ENCODE measurements around the gene C3orf22. TPM values are rescaled to one million over a fixed set of nuclear protein-coding genes. Genes with fewer than 3 reads are reported as not detected.

The C3orf22 gene
- total RNA-seq, 1 experiment from 2014 or later, result not detected

DNA sequence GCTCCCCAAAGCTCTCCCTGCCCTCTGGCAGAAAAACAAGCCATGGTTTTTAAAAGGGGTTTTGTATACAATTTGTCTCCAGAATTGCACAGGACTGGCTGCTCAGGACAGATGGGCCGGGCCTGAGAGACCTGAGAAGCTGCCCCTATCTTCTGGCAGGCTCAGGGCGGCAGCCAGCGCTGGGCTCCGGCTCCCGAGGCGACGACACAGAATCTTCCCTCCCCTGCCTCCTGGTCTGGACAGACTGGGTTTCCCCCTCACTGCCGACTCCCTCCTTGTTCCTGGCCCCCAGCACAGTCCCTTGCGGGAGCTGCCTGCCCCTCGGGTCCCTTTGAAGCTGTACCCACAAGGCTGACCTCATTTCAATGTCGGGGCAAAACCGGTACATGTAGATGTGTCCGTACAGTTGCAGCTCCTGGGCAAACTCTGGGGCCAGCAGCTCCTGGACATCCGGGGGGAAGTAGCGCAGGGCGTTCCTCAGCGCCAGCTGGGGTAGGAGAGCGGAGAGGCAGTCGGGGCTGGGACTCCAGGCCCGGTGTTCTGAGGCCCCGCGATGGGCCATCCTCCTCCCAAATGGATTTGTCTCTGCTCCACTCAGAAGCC lies 48.3 kb downstream of the C3orf22 start:
- DNase-seq (ENCODE audit: low read depth, low spot score), result no peak
- in situ Hi-C loops (cut with HindIII; ENCODE audit: low pct_unique_long_range_greater_than_20kb, low sequenced_read_pairs), result no loop called here

DNA sequence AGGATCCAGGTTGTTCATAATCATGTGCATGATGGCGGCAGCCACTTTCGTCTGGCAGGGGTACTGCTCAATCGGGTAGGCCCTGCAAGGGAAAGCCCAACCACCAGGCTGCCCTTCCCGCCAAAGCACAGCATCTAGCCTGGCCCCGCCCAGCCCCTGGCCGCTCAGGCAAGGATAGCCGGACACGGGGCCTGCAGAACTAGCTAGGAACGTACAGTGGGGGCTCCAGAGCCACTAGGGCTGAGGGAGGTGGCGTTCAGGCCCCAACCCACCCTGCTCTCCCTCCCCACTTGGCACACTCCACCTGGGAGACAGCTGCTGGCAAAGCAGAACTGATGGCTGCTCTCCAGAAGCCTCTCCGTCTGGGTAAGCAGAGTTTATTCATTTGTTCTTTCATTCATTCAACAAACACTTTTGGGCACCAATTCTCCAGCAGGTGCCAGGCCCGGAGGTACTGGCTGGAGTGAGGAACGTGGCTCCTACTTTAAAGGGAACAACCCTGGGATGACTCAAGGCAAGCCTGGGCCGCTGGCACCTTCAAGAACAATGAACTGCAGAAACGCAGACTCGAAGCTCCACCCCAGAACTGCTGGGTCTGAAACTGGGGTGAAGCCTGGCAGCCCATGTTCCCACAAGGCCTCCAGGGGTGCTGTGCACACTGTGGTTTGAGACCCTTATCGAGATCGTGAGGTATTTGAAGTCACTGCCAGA lies 49.0 kb downstream of the C3orf22 start:
- DNase-seq (ENCODE audit: low read depth, low spot score), result no peak
- in situ Hi-C loops (cut with HindIII; ENCODE audit: low pct_unique_long_range_greater_than_20kb, low sequenced_read_pairs), result no loop called here

GRCh38 chr3:126508564-126508964 lies 50.2 kb downstream of the C3orf22 start:
- in situ Hi-C loops (cut with HindIII; ENCODE audit: low pct_unique_long_range_greater_than_20kb, low sequenced_read_pairs), result no loop called here

GRCh38 chr3:126507886-126508285 lies 50.8 kb downstream of the C3orf22 start:
- in situ Hi-C loops (cut with HindIII; ENCODE audit: low pct_unique_long_range_greater_than_20kb, low sequenced_read_pairs), result no loop called here
- DNase-seq (ENCODE audit: low read depth, low spot score), result no peak

More at GRCh38 chr3:126508564-126508964, 50.2 kb downstream of the C3orf22 start:
- no peak for DNase-seq (ENCODE audit: low read depth, low spot score)

DNA sequence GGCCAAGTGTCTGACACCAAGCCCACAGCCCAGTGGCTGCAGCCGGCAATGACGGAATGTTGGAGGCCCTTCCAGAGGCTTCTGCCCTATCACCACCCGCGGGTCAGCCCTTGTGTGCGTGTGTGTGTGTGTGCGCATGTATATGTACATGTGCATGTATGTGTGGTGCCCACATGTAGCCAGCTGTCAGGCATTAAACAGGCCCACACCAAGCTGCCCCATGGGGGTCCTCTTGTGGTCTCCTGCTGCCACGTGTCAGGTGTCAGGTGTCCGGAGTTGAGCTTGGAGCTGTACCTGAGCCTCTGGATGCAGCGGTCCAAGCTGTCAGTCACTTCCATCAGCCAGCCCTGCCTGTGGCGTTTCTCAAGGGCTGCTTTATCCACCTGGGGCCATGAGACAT lies 55.0 kb downstream of the C3orf22 start:
- in situ Hi-C loops (cut with HindIII; ENCODE audit: low pct_unique_long_range_greater_than_20kb, low sequenced_read_pairs), result no loop called here
- DNase-seq (ENCODE audit: low read depth, low spot score), result no peak

DNA sequence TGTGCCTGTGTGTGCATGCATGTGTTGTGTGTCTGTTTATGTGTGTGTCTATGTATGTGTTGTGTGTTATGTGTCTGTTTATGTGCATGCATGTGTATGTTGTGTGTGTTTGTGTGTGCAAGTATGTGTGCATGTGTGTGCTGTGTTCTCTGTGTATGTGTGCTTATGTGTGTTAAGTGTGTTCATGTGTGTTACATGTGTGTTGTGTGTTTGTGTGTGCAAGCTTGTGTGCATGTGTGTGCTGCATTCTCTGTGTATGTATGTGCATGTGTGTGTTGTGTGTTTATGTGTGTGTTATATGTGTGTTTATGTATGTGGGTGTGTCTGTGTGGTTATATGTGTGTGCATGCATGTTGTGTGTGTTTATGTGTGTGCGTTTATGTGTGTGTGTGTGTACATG lies 56.1 kb downstream of the C3orf22 start:
- no peak for DNase-seq (ENCODE audit: low read depth, low spot score)
- in situ Hi-C loops (cut with HindIII; ENCODE audit: low pct_unique_long_range_greater_than_20kb, low sequenced_read_pairs), result no loop called here

DNA sequence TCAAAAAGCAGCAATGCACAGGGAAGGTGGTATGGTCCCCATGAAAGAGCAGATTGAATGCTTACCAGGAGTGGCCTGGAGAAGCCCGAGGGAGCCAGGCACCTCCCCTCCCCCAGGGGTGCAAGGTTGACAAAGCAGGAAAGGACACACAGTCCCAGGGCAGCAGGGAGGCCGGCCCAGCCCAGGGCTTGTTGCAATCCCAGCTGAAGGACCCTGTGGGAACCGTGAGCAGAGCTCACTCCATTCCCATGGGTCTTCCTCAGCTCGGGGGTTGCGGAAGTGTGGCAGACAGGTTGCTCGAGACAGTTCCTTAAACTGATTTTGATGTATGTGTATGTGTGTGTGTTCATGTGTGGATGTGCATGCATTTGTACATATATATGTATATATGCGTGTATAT lies 57.0 kb downstream of the C3orf22 start:
- in situ Hi-C loops (cut with HindIII; ENCODE audit: low pct_unique_long_range_greater_than_20kb, low sequenced_read_pairs), result no loop called here
- no peak for DNase-seq (ENCODE audit: low read depth, low spot score)

GRCh38 chr3:126501054-126501453 lies 57.7 kb downstream of the C3orf22 start:
- DNase-seq (ENCODE audit: low read depth, low spot score), result no peak
- in situ Hi-C loops (cut with HindIII; ENCODE audit: low pct_unique_long_range_greater_than_20kb, low sequenced_read_pairs), result no loop called here

DNA sequence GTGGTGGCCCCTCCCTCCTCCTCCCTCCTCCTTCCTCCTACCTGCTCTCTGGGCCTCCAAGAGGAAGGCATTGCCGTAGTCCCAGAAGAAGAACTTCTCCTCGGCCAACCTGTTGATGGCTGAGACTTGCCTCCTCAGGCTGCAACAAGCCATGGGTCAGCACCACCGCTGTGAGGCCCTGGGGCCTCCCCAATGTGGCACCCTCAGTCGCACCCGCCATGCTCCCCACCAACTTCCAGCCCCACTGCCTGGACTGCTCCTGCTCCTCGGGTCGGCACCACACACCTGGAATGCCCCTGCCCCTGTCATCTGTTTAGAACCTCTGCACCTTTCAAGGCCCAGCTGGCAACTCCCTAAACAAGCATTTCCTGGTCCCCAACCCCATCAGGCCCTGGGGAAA lies 58.7 kb downstream of the C3orf22 start:
- DNase-seq (ENCODE audit: low read depth, low spot score), result no peak
- in situ Hi-C loops (cut with HindIII; ENCODE audit: low pct_unique_long_range_greater_than_20kb, low sequenced_read_pairs), result no loop called here

Small RNA genes within 50 kb of the gene (small RNA-seq; reads per million reads assigned to genes)
- 0.02 to 0.19 reads per million in 2 experiments for gene RNA5SP138

Other genes starting within 250 kb of the C3orf22 start
- 20.4 and 23.5 TPM in 2 replicates for gene KLF15, start 201.5 kb downstream of the C3orf22 start, total RNA-seq (2014; rRNA removed; shearing (Covaris generic))
- not detected in 2 replicates for gene CFAP100, start 164.0 kb downstream of the C3orf22 start, total RNA-seq (2014; rRNA removed; shearing (Covaris generic))
- 19.0 and 20.9 TPM in 2 replicates for gene ZXDC, start 83.0 kb downstream of the C3orf22 start, total RNA-seq (2014; rRNA removed; shearing (Covaris generic))
- 0.05 and 0.21 TPM in 2 replicates for gene UROC1, start 41.2 kb downstream of the C3orf22 start, total RNA-seq (2014; rRNA removed; shearing (Covaris generic))
- gene CHST13, start 34.8 kb downstream of the C3orf22 start, total RNA-seq (2014; rRNA removed; shearing (Covaris generic)), result 0.77 and 1.7 TPM in 2 replicates
- gene TXNRD3, start 96.2 kb upstream of the C3orf22 start, total RNA-seq (2014; rRNA removed; shearing (Covaris generic)), result 9.4 and 10.7 TPM in 2 replicates
- gene CHCHD6, start 145.3 kb upstream of the C3orf22 start, total RNA-seq (2014; rRNA removed; shearing (Covaris generic)), result 104 and 106 TPM in 2 replicates